ENCODE measurements around the gene SLC25A13. TPM values are rescaled to one million over a fixed set of nuclear protein-coding genes. Genes with fewer than 3 reads are reported as not detected.
A peak's percentile ranks its signal among the peaks of the same experiment; 100 is the strongest.

The SLC25A13 gene
- total RNA-seq, 1 experiment from 2014 or later = 71.7 TPM

- Histone ChIP-seq H4K20me1 (ENCODE audit: control insufficient read depth, insufficient read depth, insufficient read length) (no peaks in the 10 kb centered on the region), H2BK20ac (ENCODE audit: low read depth, low read length, poor library complexity, severe bottlenecking) (no peak overlapping the region), H3K9me3 (ENCODE audit: control insufficient read depth, low read depth, low read length) (no peaks in the 10 kb centered on the region), H3K4me2 (ENCODE audit: insufficient read depth, insufficient read length, low read length) (no peak overlapping the region), H4K8ac (replicated peaks; ENCODE audit: insufficient read length, low read depth, low read length) (no peak overlapping the region), H3T11ph (ENCODE audit: low read length) (no peak overlapping the region), H3K4ac (ENCODE audit: low read depth, low read length) (no peak overlapping the region), H4K5ac (ENCODE audit: insufficient read length, low read depth, low read length) (no peak overlapping the region), H2BK5ac (ENCODE audit: insufficient read length, low read length) (no peak overlapping the region), H4K91ac (ENCODE audit: insufficient read length, low read depth, low read length) (no peak overlapping the region), H3K18ac (ENCODE audit: insufficient read length, low read depth, low read length) (no peak overlapping the region), H2AFZ (ENCODE audit: low read length) (no peak overlapping the region), H2BK15ac (ENCODE audit: low read depth, low read length) (no peak overlapping the region), H3K4me1 (ENCODE audit: insufficient read depth, low read length) (peaks cover 4% of the 10 kb centered on the region; the same call in 1 of the 2 replicates), H2BK120ac (ENCODE audit: low read depth, low read length, poor library complexity, severe bottlenecking) (no peak overlapping the region), H3K23me2 (ENCODE audit: insufficient read length, low read depth, low read length, poor library complexity, severe bottlenecking) (no peaks in the 10 kb centered on the region), H3K23ac (ENCODE audit: insufficient read length, low read depth, low read length) (no peak overlapping the region), H3K79me2 (ENCODE audit: insufficient read depth, low read length) (peaks cover 6% of the 10 kb centered on the region; the same call in 1 of the 2 replicates), H3K14ac (ENCODE audit: insufficient read depth, low read length) (no peak overlapping the region), H3K56ac (ENCODE audit: insufficient read length, low read depth, low read length) (no peak overlapping the region), H3K9ac (ENCODE audit: extremely low read depth, insufficient read length, low read length) (no peak overlapping the region), H3K79me1 (ENCODE audit: insufficient read depth, low read depth, low read length, poor library complexity, severe bottlenecking) (no peaks in the 10 kb centered on the region), H2BK12ac (ENCODE audit: insufficient read length, low read depth, low read length) (no peak overlapping the region), H3K27me3 (ENCODE audit: insufficient read depth, low read length) (no peaks in the 10 kb centered on the region), H3K27ac (ENCODE audit: insufficient read length, low read depth, low read length) (no peak overlapping the region), H2AK5ac (ENCODE audit: insufficient read length, low read length) (peak overlapping the region; percentile 65)
- Mint-ChIP-seq H3K36me3 (ENCODE audit: insufficient read depth in 1 of 3, low read depth in 3 of 3) (peaks cover 35 to 43% (median 36%) of the 10 kb centered on the region in 3 experiments), H3K27me3 (ENCODE audit: low read depth) (peaks cover 2% of the 10 kb centered on the region; the same call in 1 of the 2 replicates), H3K9me3 (peaks cover 30 to 36% of the 10 kb centered on the region in 2 experiments), H3K4me1 (peaks cover 17 to 19% of the 10 kb centered on the region in 2 experiments), H3K27ac (no peak overlapping the region), H3K4me3 (no peak overlapping the region)
- WGBS (ENCODE audit: extremely low coverage, insufficient read length, low lambda C conversion rate) = no CpG with 5 or more reads among the region's 3 CpGs
- DNase-seq = no peak
- TF ChIP-seq CTCF (conservative IDR thresholded peaks at IDR 0.05) = no peak
Observed at GRCh38 chr7:96287132-96287531, 34.8 kb downstream of the SLC25A13 start.

Data from H9 (cell line).